Stomach smooth muscle (tissue), 2 donors: ENCODE measurements around the gene C1QTNF6.
A peak's percentile ranks its signal among the peaks of the same experiment; 100 is the strongest.
"Not testable (repeated sequence)": the region's sequence is repeated elsewhere in the genome, so short reads cannot be mapped to it uniquely, and the experiment has no call there.

Experiments used
- H3K27ac ChIP-seq: one replicate; pipeline ENCODE4 v1.7.0; 2013; ENCODE audit warnings: mild to moderate bottlenecking, low read length, inconsistent platforms
- H3K27me3 ChIP-seq, 2 donors: one replicate each; pipeline ENCODE4 v1.7.0; 2013; ENCODE audit warnings: low read length in 2 of 2; ENCODE audit not compliant: insufficient read depth in 2 of 2, control insufficient read depth in 1 of 2
- H3K36me3 ChIP-seq, 2 donors: one replicate each; pipeline ENCODE4 v1.7.0; 2013; ENCODE audit warnings: low read length in 2 of 2; ENCODE audit not compliant: control insufficient read depth in 2 of 2, insufficient read depth in 2 of 2
- H3K4me1 ChIP-seq: one replicate; pipeline ENCODE4 v1.7.0; 2013; ENCODE audit warnings: low read length; ENCODE audit not compliant: control insufficient read depth, insufficient read depth
- H3K4me3 ChIP-seq, 2 donors: one replicate each; pipeline ENCODE4 v1.7.0; 2013; ENCODE audit warnings: low read length in 2 of 2
- H3K9ac ChIP-seq, 2 donors: one replicate each; pipeline ENCODE4 v1.7.0; 2013; ENCODE audit warnings: low read length in 2 of 2, mild to moderate bottlenecking in 1 of 2
- H3K9me3 ChIP-seq, 2 donors: one replicate each; pipeline ENCODE4 v1.7.0; 2013; ENCODE audit warnings: low read length in 2 of 2; ENCODE audit not compliant: control insufficient read depth in 2 of 2
- donor health status: healthy.
- donor health status: Pancreatic carcinoma.

The C1QTNF6 gene

GRCh38 chr22:37172266-37173245 lies 15.5 kb downstream of the C1QTNF6 start:
- H3K9ac ChIP-seq: no peak overlapping the region
- no peaks in the 10 kb centered on the region for H3K9me3 ChIP-seq
- peaks cover 3 to 4% of the 10 kb centered on the region in 2 donors for H3K27me3 ChIP-seq
- H3K4me3 ChIP-seq: no peak overlapping the region
- H3K36me3 ChIP-seq: no peaks in the 10 kb centered on the region
- H3K27ac ChIP-seq: no peak overlapping the region
- peaks cover 25% of the 10 kb centered on the region for H3K4me1 ChIP-seq

GRCh38 chr22:37171662-37172061 lies 16.4 kb downstream of the C1QTNF6 start:
- no peak overlapping the region for H3K27ac ChIP-seq
- no peaks in the 10 kb centered on the region for H3K9me3 ChIP-seq
- no peaks in the 10 kb centered on the region for H3K36me3 ChIP-seq
- no peak overlapping the region for H3K4me3 ChIP-seq
- no peak overlapping the region for H3K9ac ChIP-seq
- H3K4me1 ChIP-seq: peaks cover 27% of the 10 kb centered on the region
- peaks cover 3 to 4% of the 10 kb centered on the region in 2 donors for H3K27me3 ChIP-seq

GRCh38 chr22:37170689-37171405 lies 17.2 kb downstream of the C1QTNF6 start:
- H3K9me3 ChIP-seq, H3K27me3 ChIP-seq, H3K36me3 ChIP-seq, H3K9ac ChIP-seq, H3K27ac ChIP-seq, H3K4me3 ChIP-seq: not testable (repeated sequence)
- H3K4me1 ChIP-seq: peaks cover 20% of the 10 kb centered on the region

GRCh38 chr22:37169947-37170688 lies 17.9 kb downstream of the C1QTNF6 start:
- Histone ChIP-seq H3K27me3 (peaks cover 2 to 3% of the 10 kb centered on the region in 2 donors), H3K4me1 (peaks cover 17% of the 10 kb centered on the region), H3K36me3 (no peaks in the 10 kb centered on the region), H3K27ac (no peak overlapping the region), H3K4me3 (no peak overlapping the region), H3K9ac (no peak overlapping the region), H3K9me3 (no peaks in the 10 kb centered on the region)

- Histone ChIP-seq H3K9ac (no peak overlapping the region), H3K4me3 (no peak overlapping the region), H3K9me3 (no peaks in the 10 kb centered on the region), H3K27me3 (peaks cover 2 to 3% of the 10 kb centered on the region in 2 donors), H3K4me1 (peaks cover 17% of the 10 kb centered on the region), H3K27ac (no peak overlapping the region), H3K36me3 (no peaks in the 10 kb centered on the region)
These were observed 18.6 kb downstream of the C1QTNF6 start for GRCh38 chr22:37169406-37169805.

- Histone ChIP-seq H3K9ac (peak overlapping the region in 1 of 2 donors; percentile 36), H3K4me3 (no peak overlapping the region), H3K27ac (no peak overlapping the region)
These were observed 19.9 kb downstream of the C1QTNF6 start for GRCh38 chr22:37167981-37168647.

GRCh38 chr22:37167176-37167980 lies 20.7 kb downstream of the C1QTNF6 start:
- no peak overlapping the region for H3K4me3 ChIP-seq
- peak overlapping the region in 1 of 2 donors; percentile 21 for H3K9ac ChIP-seq
- H3K9me3 ChIP-seq: no peaks in the 10 kb centered on the region
- H3K36me3 ChIP-seq: no peaks in the 10 kb centered on the region
- H3K27me3 ChIP-seq: peaks cover 0 to 2% of the 10 kb centered on the region in 2 donors
- peaks cover 17% of the 10 kb centered on the region for H3K4me1 ChIP-seq
- no peak overlapping the region for H3K27ac ChIP-seq

More at GRCh38 chr22:37167981-37168647, 19.9 kb downstream of the C1QTNF6 start:
- no peaks in the 10 kb centered on the region for H3K9me3 ChIP-seq
- H3K4me1 ChIP-seq: peaks cover 17% of the 10 kb centered on the region
- peaks cover 0 to 2% of the 10 kb centered on the region in 2 donors for H3K27me3 ChIP-seq
- H3K36me3 ChIP-seq: no peaks in the 10 kb centered on the region

GRCh38 chr22:37166675-37167066 lies 21.4 kb downstream of the C1QTNF6 start:
- H3K9me3 ChIP-seq: peaks cover 0 to under 1% of the 10 kb centered on the region in 2 donors
- peaks cover 17% of the 10 kb centered on the region for H3K4me1 ChIP-seq
- peak overlapping the region in 1 of 2 donors; percentile 54 for H3K4me3 ChIP-seq
- peak overlapping the region in 1 of 2 donors; percentile 21 for H3K9ac ChIP-seq
- peaks cover 0 to 2% of the 10 kb centered on the region in 2 donors for H3K27me3 ChIP-seq
- H3K27ac ChIP-seq: no peak overlapping the region
- H3K36me3 ChIP-seq: no peaks in the 10 kb centered on the region

GRCh38 chr22:37165940-37166674 lies 21.9 kb downstream of the C1QTNF6 start:
- Histone ChIP-seq H3K4me1 (peaks cover 17% of the 10 kb centered on the region), H3K4me3 (no peak overlapping the region), H3K27ac (no peak overlapping the region), H3K9me3 (peaks cover 0 to 6% of the 10 kb centered on the region in 2 donors), H3K9ac (no peak overlapping the region), H3K27me3 (peaks cover 0 to 6% of the 10 kb centered on the region in 2 donors), H3K36me3 (no peaks in the 10 kb centered on the region)
